ENCODE measurements around the gene HTRA3. TPM values are rescaled to one million over a fixed set of nuclear protein-coding genes. Genes with fewer than 3 reads are reported as not detected.

The HTRA3 gene
- total and polyA plus RNA-seq, 8 donors, result 0.56 to 15.6 (median 2.7) TPM

GRCh38 chr4:8329560-8329858 lies 60.0 kb downstream of the HTRA3 start:
- Histone ChIP-seq H3K4me1 (no peaks in the 10 kb centered on the region), H3K36me3 (no peaks in the 10 kb centered on the region), H3K27me3 (no peaks in the 10 kb centered on the region), H3K9me3 (no peaks in the 10 kb centered on the region), H3K4me3 (no peak overlapping the region), H3K27ac (no peak overlapping the region)
- 66 to 78% methylated on average over 6 of the region's 6 CpGs for WGBS, 2 donors
- FAIRE-seq, result no peak
- intact Hi-C loops (cut with DNase I), result no loop called here
- TF ChIP-seq, protein P1, sequence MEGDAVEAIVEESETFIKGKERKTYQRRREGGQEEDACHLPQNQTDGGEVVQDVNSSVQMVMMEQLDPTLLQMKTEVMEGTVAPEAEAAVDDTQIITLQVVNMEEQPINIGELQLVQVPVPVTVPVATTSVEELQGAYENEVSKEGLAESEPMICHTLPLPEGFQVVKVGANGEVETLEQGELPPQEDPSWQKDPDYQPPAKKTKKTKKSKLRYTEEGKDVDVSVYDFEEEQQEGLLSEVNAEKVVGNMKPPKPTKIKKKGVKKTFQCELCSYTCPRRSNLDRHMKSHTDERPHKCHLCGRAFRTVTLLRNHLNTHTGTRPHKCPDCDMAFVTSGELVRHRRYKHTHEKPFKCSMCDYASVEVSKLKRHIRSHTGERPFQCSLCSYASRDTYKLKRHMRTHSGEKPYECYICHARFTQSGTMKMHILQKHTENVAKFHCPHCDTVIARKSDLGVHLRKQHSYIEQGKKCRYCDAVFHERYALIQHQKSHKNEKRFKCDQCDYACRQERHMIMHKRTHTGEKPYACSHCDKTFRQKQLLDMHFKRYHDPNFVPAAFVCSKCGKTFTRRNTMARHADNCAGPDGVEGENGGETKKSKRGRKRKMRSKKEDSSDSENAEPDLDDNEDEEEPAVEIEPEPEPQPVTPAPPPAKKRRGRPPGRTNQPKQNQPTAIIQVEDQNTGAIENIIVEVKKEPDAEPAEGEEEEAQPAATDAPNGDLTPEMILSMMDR (IDR thresholded peaks at IDR 0.05), result no peak
- ATAC-seq, result no peak
- DNase-seq, result no peak

DNA sequence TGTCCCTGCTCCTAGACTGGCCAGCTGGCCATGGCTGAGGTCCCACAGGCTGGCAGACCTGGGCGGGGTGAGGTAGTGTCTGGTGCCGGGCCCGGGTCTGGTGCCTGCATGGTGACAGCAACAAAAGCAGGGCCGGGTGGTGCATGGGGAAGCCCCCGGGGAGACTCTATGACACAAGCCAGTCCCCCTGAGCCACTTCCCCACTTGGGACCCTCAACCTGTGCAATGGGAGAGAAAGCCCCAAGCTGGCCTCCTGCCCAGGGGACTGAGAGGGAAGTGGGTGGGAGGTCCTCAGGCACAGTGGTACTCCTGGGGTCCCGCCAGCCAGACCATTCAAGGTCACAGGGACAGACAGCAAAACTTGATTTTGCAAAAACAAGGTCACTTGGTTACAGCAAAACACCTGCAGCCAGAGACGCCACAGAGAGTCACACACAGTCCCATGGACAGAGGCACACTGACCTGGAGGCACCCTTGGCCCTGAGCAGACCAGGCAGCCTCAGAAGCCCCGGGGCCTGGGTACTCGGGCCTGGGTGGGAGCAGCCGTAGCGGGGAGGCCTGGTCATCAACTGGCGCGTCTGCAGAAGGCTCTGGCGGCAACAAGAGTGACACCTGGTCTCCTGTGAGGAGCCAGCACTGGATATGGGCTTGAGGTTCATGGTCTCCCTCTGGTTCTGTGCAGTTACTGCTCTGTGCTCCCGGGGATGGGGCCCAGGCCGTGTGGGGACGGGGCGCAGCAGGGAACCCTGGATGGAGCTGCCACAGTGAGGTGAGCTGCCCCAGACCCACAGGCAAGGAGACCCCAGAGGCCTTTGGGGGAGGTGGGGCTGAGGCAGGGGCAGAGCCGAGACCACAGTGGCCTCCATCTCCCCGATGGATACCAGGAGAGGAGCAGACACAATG lies 60.6 kb downstream of the HTRA3 start:
- ATAC-seq (no peak), FAIRE-seq (no peak), DNase-seq (peak in 2 of 6 donors; percentile 52 to 58)
- H3K36me3 ChIP-seq, result no peaks in the 10 kb centered on the region
- no peaks in the 10 kb centered on the region for H3K9me3 ChIP-seq
- WGBS, 2 donors, result 73 to 78% methylated on average over 20 of the region's 20 CpGs
- no peak overlapping the region for H3K27ac ChIP-seq
- H3K4me3 ChIP-seq, result no peak overlapping the region
- TF ChIP-seq, protein P1 (IDR thresholded peaks at IDR 0.05), result no peak
- intact Hi-C loops (cut with DNase I), result no loop called here
- no peaks in the 10 kb centered on the region for H3K27me3 ChIP-seq
- H3K4me1 ChIP-seq, result no peaks in the 10 kb centered on the region

DNA sequence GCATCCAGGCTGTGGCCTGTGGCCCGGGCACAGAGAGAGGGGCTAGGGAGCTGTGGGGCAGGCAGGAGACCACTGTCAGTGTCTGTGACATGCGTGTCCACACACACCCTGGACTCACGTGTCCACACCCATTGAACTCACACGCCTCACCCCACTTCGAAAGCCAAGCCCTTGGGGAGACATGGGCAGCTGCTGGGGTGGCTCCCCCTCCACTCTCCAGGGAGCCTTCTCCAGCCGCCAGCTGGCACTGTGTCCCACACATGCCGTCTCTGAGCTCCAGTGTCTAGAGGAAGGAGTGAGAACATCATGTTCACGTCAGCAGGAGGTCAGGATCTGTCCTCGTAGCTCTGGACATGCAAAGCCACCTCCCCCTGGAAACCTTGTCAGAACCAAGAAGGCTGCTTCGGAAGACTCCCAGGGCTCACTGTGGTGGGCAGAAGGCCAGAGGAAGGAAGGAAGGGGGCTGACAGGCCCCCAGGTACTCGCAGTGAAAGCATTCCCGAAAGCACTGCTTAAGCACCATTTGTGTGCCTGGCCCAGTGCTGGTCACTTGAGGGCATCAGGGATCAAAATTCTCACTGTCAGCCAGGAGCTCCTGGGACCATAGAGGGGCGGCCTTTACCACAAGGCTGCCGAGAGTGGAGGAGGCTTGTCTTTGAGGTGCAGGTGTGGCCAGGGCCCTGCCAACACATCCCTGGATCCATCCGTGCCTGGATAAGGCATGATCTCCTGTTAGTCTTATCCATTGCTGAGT lies 61.4 kb downstream of the HTRA3 start:
- Histone ChIP-seq H3K4me3 (no peak overlapping the region), H3K27me3 (no peaks in the 10 kb centered on the region), H3K36me3 (no peaks in the 10 kb centered on the region), H3K27ac (no peak overlapping the region), H3K9me3 (no peaks in the 10 kb centered on the region), H3K4me1 (no peaks in the 10 kb centered on the region)
- FAIRE-seq (no peak), DNase-seq (peak in 2 of 6 donors; percentile 36 to 37), ATAC-seq (peak in 1 of 4 donors; percentile 43)
- TF ChIP-seq, protein P1 (IDR thresholded peaks at IDR 0.05), result no peak
- 64 to 69% methylated on average over 15 of the region's 15 CpGs for WGBS, 2 donors
- intact Hi-C loops (cut with DNase I), result no loop called here

- H3K9me3 ChIP-seq, result no peaks in the 10 kb centered on the region
- no peak for FAIRE-seq
- TF ChIP-seq, protein P1 (IDR thresholded peaks at IDR 0.05), result no peak
- H3K27ac ChIP-seq, result no peak overlapping the region
- WGBS, 2 donors, result 71 to 79% methylated on average over 6 of the region's 6 CpGs
- DNase-seq, result peak in 1 of 6 donors; percentile 16
- intact Hi-C loops (cut with DNase I), result no loop called here
- no peak overlapping the region for H3K4me3 ChIP-seq
- no peaks in the 10 kb centered on the region for H3K36me3 ChIP-seq
- ATAC-seq, result no peak
- H3K4me1 ChIP-seq, result no peaks in the 10 kb centered on the region
- no peaks in the 10 kb centered on the region for H3K27me3 ChIP-seq
Observed at GRCh38 chr4:8331575-8331955, 62.0 kb downstream of the HTRA3 start.
